K562 (cell line): Measurements from ENCODE around the gene NCAPD2. TPM values are rescaled to one million over a fixed set of nuclear protein-coding genes. Genes with fewer than 3 reads are reported as not detected.
A peak's percentile ranks its signal among the peaks of the same experiment; 100 is the strongest.

Experiments used
- C11orf30 ChIP-seq: fragments of 450-650 bp; IDR thresholded peaks from 2 replicates; pipeline ENCODE4 v1.6.1; 2016; ENCODE audit warnings: low read depth, mild to moderate bottlenecking
- CAMTA2 ChIP-seq: fragments of 250-450 bp; sonication (Bioruptor Pico); conservative IDR thresholded peaks from 2 replicates; pipeline ENCODE4 v1.5.1; 2022
- FOXP4 ChIP-seq: sonication (generic); formaldehyde crosslinking; IDR thresholded peaks from 2 replicates; pipeline ENCODE4 v1.8.0; 2022; ENCODE audit warnings: mild to moderate bottlenecking, missing genetic modification reagents, borderline replicate concordance
- HIVEP1 ChIP-seq: fragments of 250-450 bp; sonication (Bioruptor Pico); IDR thresholded peaks from 2 replicates; pipeline ENCODE4 v1.4.0; 2020; ENCODE audit warnings: mild to moderate bottlenecking
- HNRNPL ChIP-seq: fragments of 200-400 bp; formaldehyde crosslinking; IDR thresholded peaks from 2 replicates; pipeline ENCODE4 v1.6.1; 2017; ENCODE audit warnings: low read depth, mild to moderate bottlenecking, low read length
- NR1H2 ChIP-seq: sonication (generic); formaldehyde crosslinking; IDR thresholded peaks from 2 replicates; pipeline ENCODE4 v1.4.0; 2020; ENCODE audit warnings: mild to moderate bottlenecking, missing genetic modification reagents
- NR2F6 ChIP-seq: fragments of 450-650 bp; formaldehyde crosslinking; IDR thresholded peaks from 2 replicates; pipeline ENCODE4 v1.4.0; 2020; ENCODE audit warnings: mild to moderate bottlenecking
- SMARCE1 ChIP-seq: fragments of 450-650 bp; IDR thresholded peaks from 2 replicates; pipeline ENCODE4 v1.7.1; 2016; ENCODE audit warnings: mild to moderate bottlenecking
- SP2 ChIP-seq: IDR thresholded peaks from 2 replicates; pipeline ENCODE4 v1.6.1; 2011; ENCODE audit warnings: mild to moderate bottlenecking, low read depth, low read length, moderate library complexity; ENCODE audit not compliant: poor library complexity, severe bottlenecking; ENCODE audit errors: extremely low read depth
- TEAD4 ChIP-seq, 2 experiments: sonication (generic) in 1 of 2; formaldehyde crosslinking in 1 of 2; IDR thresholded peaks; 2 replicates each; pipeline versions ENCODE4 v1.6.1 to v1.8.0; 2012 to 2022; ENCODE audit warnings: borderline replicate concordance in 1 of 2, inconsistent platforms in 1 of 2, low read length in 1 of 2, mild to moderate bottlenecking in 1 of 2, missing genetic modification reagents in 1 of 2
- ZNF143 ChIP-seq: sonication (generic); formaldehyde crosslinking; IDR thresholded peaks from 2 replicates; pipeline ENCODE4 v1.9.0; 2022; ENCODE audit warnings: mild to moderate bottlenecking, missing genetic modification reagents
- polyA plus RNA-seq, 8 experiments: library from polyadenylated mRNA; depleted of rRNA in 4 of 8; stranded (reverse) in 5 of 8; unstranded in 3 of 8; fragments of >200 nt; fragmentation: Nextera tagmentation in 2 of 8; fragmentation: Illumina TruSeq in 1 of 8; extraction: Ambion mirVana in 2 of 8; extraction: Trizol in 1 of 8; gene quantifications; 2 replicates each; pipeline versions ENCODE4 v1.2.1 to v1.2.3, GENCODE V29; 2011 to 2014; ENCODE audit warnings: inconsistent platforms in 1 of 8, missing spikeins in 1 of 8
- total RNA-seq, 7 experiments: library from RNA; depleted of rRNA in 6 of 7; stranded (reverse); fragments of >200 nt in 6 of 7; fragmentation: Illumina TruSeq in 2 of 7; extraction: Trizol in 2 of 7; gene quantifications; 2 replicates each; pipeline versions ENCODE4 v1.2.1 to v1.2.3, GENCODE V29; 2011 to 2021; ENCODE audit warnings: low replicate concordance in 1 of 7
- TF ChIP-seq, protein P1 (sequence below): fragments of 450-650 bp; IDR thresholded peaks from 2 replicates; pipeline ENCODE4 v1.6.1; 2017; ENCODE audit warnings: antibody characterized with exemption
- TF ChIP-seq, protein P2 (sequence below): sonication (generic); formaldehyde crosslinking; IDR thresholded peaks from 2 replicates; pipeline ENCODE4 v1.8.1; 2023; ENCODE audit warnings: mild to moderate bottlenecking, missing genetic modification reagents, moderate library complexity
- TF ChIP-seq, protein P3 (sequence below): fragments of 250-450 bp; sonication (Bioruptor Pico); IDR thresholded peaks from 2 replicates; pipeline ENCODE4 v1.4.0; 2020; ENCODE audit warnings: mild to moderate bottlenecking
- TF ChIP-seq, protein P4 (sequence below), 2 experiments: fragments of 200-800 bp in 1 of 2; sonication (Bioruptor generic) in 1 of 2; sonication (generic) in 1 of 2; formaldehyde crosslinking in 1 of 2; IDR thresholded peaks in 1 of 2; conservative IDR thresholded peaks in 1 of 2; 2 replicates each; pipeline versions ENCODE4 v1.5.0 to v1.6.1; 2016 to 2020; ENCODE audit warnings: missing compliant biosample characterization in 1 of 2, missing genetic modification characterization in 1 of 2, missing genetic modification reagents in 1 of 2
- TF ChIP-seq, protein P5 (sequence below): fragments of 250-450 bp; sonication (Bioruptor Pico); IDR thresholded peaks from 2 replicates; pipeline ENCODE4 v1.5.0; 2021

The NCAPD2 gene
- total and polyA plus RNA-seq, 9 of the 15 experiments (the other 6 are each of a cell fraction or from before 2014, with no cell fraction given): 16.9 to 93.7 (median 68.3) TPM

DNA sequence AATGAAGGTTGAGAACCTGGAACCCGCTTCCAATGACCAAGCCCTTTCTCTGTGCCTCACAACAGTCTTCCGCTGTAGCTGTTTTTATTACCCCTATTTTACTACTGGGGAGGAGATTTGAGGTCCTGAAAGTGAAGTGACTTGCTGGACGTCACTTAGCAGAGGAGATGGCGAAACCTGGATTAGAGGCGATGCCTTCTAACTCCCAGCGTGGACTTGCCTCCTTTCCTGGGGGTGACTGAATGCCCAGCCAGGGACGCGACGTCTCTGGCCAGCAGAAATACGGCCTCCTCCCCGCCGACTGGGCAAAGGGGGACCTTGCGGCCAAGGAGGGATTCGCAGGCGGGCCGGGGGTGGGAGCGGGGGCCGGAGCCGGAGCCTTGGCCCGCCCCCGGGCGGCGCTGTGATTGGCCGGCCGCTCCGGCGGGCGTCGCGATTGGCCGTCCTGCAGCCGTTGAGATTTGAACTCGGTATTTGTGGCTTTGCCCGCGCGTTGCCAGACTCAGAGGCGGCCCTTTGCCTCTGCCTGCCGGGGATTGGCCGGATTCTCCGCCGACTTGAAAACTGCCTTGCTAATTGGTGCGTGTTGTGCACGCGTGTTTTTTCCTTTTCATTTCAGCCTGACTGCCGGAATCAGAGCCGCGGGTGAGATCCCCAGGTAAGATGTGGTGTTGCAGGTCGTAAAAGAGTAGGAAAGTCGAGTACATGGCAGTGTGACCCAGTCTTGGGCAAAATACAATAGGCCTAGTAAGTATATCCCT, at the start of gene NCAPD2 (continued):
- TF ChIP-seq, protein P1, sequence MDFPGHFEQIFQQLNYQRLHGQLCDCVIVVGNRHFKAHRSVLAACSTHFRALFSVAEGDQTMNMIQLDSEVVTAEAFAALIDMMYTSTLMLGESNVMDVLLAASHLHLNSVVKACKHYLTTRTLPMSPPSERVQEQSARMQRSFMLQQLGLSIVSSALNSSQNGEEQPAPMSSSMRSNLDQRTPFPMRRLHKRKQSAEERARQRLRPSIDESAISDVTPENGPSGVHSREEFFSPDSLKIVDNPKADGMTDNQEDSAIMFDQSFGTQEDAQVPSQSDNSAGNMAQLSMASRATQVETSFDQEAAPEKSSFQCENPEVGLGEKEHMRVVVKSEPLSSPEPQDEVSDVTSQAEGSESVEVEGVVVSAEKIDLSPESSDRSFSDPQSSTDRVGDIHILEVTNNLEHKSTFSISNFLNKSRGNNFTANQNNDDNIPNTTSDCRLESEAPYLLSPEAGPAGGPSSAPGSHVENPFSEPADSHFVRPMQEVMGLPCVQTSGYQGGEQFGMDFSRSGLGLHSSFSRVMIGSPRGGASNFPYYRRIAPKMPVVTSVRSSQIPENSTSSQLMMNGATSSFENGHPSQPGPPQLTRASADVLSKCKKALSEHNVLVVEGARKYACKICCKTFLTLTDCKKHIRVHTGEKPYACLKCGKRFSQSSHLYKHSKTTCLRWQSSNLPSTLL: no peak
- 0 out of 2 replicates have a peak, but pooled peaks have one; percentile 58 for TF ChIP-seq FOXP4
- TF ChIP-seq, protein P2, sequence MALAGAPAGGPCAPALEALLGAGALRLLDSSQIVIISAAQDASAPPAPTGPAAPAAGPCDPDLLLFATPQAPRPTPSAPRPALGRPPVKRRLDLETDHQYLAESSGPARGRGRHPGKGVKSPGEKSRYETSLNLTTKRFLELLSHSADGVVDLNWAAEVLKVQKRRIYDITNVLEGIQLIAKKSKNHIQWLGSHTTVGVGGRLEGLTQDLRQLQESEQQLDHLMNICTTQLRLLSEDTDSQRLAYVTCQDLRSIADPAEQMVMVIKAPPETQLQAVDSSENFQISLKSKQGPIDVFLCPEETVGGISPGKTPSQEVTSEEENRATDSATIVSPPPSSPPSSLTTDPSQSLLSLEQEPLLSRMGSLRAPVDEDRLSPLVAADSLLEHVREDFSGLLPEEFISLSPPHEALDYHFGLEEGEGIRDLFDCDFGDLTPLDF (CRISPR knock-in tag): peak; percentile 99
- TF ChIP-seq, protein P3, sequence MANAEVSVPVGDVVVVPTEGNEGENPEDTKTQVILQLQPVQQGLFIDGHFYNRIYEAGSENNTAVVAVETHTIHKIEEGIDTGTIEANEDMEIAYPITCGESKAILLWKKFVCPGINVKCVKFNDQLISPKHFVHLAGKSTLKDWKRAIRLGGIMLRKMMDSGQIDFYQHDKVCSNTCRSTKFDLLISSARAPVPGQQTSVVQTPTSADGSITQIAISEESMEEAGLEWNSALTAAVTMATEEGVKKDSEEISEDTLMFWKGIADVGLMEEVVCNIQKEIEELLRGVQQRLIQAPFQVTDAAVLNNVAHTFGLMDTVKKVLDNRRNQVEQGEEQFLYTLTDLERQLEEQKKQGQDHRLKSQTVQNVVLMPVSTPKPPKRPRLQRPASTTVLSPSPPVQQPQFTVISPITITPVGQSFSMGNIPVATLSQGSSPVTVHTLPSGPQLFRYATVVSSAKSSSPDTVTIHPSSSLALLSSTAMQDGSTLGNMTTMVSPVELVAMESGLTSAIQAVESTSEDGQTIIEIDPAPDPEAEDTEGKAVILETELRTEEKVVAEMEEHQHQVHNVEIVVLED (CRISPR knock-in tag): no peak
- TF ChIP-seq SMARCE1: no peak; the same call in 1 of the 2 replicates
- TF ChIP-seq, protein P4, sequence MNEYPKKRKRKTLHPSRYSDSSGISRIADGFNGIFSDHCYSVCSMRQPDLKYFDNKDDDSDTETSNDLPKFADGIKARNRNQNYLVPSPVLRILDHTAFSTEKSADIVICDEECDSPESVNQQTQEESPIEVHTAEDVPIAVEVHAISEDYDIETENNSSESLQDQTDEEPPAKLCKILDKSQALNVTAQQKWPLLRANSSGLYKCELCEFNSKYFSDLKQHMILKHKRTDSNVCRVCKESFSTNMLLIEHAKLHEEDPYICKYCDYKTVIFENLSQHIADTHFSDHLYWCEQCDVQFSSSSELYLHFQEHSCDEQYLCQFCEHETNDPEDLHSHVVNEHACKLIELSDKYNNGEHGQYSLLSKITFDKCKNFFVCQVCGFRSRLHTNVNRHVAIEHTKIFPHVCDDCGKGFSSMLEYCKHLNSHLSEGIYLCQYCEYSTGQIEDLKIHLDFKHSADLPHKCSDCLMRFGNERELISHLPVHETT (CRISPR knock-in tag; conservative IDR thresholded peaks at IDR 0.05 in 1 of 2, IDR thresholded peaks at IDR 0.05 in 1 of 2): peak in 1 of 2 experiments; percentile 12; a peak in 1 of 4 replicates
- peak; percentile 30 for TF ChIP-seq SP2
- 0 out of 2 replicates have a peak, but pooled peaks have one; percentile 5 for TF ChIP-seq HIVEP1 (CRISPR knock-in tag)
- no peak for TF ChIP-seq C11orf30
- no peak for TF ChIP-seq HNRNPL
- 0 out of 2 replicates have a peak, but pooled peaks have one; percentile 25 for TF ChIP-seq NR1H2 (CRISPR knock-in tag)
- peak; percentile 35; the same call in 1 of the 2 replicates for TF ChIP-seq TEAD4 (IDR thresholded peaks at IDR 0.05; ENCODE audit: low read length)
- TF ChIP-seq TEAD4 (CRISPR knock-in tag; IDR thresholded peaks at IDR 0.05; ENCODE audit: borderline replicate concordance): no peak
- TF ChIP-seq CAMTA2: no peak
- no peak for TF ChIP-seq ZNF143
- TF ChIP-seq, protein P5, sequence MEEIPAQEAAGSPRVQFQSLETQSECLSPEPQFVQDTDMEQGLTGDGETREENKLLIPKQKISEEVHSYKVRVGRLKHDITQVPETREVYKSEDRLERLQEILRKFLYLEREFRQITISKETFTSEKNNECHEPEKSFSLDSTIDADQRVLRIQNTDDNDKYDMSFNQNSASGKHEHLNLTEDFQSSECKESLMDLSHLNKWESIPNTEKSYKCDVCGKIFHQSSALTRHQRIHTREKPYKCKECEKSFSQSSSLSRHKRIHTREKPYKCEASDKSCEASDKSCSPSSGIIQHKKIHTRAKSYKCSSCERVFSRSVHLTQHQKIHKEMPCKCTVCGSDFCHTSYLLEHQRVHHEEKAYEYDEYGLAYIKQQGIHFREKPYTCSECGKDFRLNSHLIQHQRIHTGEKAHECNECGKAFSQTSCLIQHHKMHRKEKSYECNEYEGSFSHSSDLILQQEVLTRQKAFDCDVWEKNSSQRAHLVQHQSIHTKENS: no peak
- TF ChIP-seq NR2F6: no peak
